Measurements from ENCODE around the gene UGDH.

Gene UGDH

GRCh38 chr4:39452153-39452859 lies 74.9 kb downstream of the UGDH start:
- Histone ChIP-seq H3K4me1 (ENCODE audit: insufficient read depth, low read length) (peaks cover 10% of the 10 kb centered on the region), H3K9me3 (ENCODE audit: low read length) (no peaks in the 10 kb centered on the region), H3K36me3 (ENCODE audit: insufficient read depth, low read length) (peaks cover 55% of the 10 kb centered on the region), H3K27me3 (ENCODE audit: insufficient read depth, low read length) (no peaks in the 10 kb centered on the region), H3K4me3 (ENCODE audit: low read length) (no peak overlapping the region), H2AFZ (ENCODE audit: low read depth, low read length) (no peak overlapping the region)

GRCh38 chr4:39451423-39452023 lies 75.7 kb downstream of the UGDH start:
- no peaks in the 10 kb centered on the region for H3K27me3 ChIP-seq (ENCODE audit: insufficient read depth, low read length)
- H2AFZ ChIP-seq (ENCODE audit: low read depth, low read length), result no peak overlapping the region
- no peak overlapping the region for H3K4me3 ChIP-seq (ENCODE audit: low read length)
- peaks cover 47% of the 10 kb centered on the region for H3K36me3 ChIP-seq (ENCODE audit: insufficient read depth, low read length)
- peaks cover 2% of the 10 kb centered on the region for H3K4me1 ChIP-seq (ENCODE audit: insufficient read depth, low read length)
- no peaks in the 10 kb centered on the region for H3K9me3 ChIP-seq (ENCODE audit: low read length)

- Histone ChIP-seq H3K4me3 (ENCODE audit: low read length) (no peak overlapping the region), H3K36me3 (ENCODE audit: insufficient read depth, low read length) (peaks cover 38% of the 10 kb centered on the region), H3K27me3 (ENCODE audit: insufficient read depth, low read length) (no peaks in the 10 kb centered on the region)
These were observed 76.6 kb downstream of the UGDH start for GRCh38 chr4:39450618-39451017.

More at GRCh38 chr4:39450618-39451017, 76.6 kb downstream of the UGDH start:
- no peak overlapping the region for H2AFZ ChIP-seq (ENCODE audit: low read depth, low read length)
- H3K9me3 ChIP-seq (ENCODE audit: low read length), result no peaks in the 10 kb centered on the region
- no peaks in the 10 kb centered on the region for H3K4me1 ChIP-seq (ENCODE audit: insufficient read depth, low read length)
